NCI-H1417 (cell line): ENCODE results near the gene NPM1.
A peak's percentile ranks its signal among the peaks of the same experiment; 100 is the strongest.
"Not testable (repeated sequence)": the region's sequence is repeated elsewhere in the genome, so short reads cannot be mapped to it uniquely, and the experiment has no call there.

ENCODE experiments used
- DNase-seq, 3 experiments: peaks; one replicate each; lab custom pipeline; 2025; lab: John Stamatoyannopoulos, UW

NPM1 gene

GRCh38 chr5:171387345-171387969 lies at the start of gene NPM1:
Gene NPM1, plus strand, starts transcription at chr5:171387849. Its CDS starts 100 bp downstream, at chr5:171387949.
- DNase-seq: peak; percentile 93 to 98 (median 97)

- no peak for DNase-seq
Observed at GRCh38 chr5:171340042-171340441, 47.6 kb upstream of the NPM1 start.

DNA sequence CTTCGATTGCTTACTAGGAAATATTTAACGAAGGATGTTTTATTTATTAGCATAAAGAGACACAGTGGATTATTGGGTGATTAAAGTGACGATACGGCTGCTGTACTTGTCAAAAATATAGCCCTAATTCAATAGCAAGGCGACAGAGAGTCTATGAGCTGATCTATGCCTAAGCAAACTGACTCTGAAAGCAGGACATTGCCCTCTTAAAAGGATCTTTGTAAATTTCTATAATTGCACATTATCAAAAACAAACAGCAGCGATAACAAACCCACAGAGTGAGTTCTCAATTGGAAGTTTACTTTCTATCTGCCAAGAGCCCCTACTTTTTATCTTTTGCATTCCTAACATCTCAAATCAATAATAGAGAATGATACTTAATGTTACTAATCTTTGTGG lies 47.2 kb upstream of the NPM1 start:
- peak in 1 of 3 experiments; percentile 43 for DNase-seq

- DNase-seq: peak; percentile 21 to 71 (median 62)
Observed at GRCh38 chr5:171342362-171343111, 45.1 kb upstream of the NPM1 start.

- no peak for DNase-seq
Observed at GRCh38 chr5:171344936-171345608, 42.6 kb upstream of the NPM1 start.

- DNase-seq: no peak
Observed at GRCh38 chr5:171351536-171352073, 36.0 kb upstream of the NPM1 start.

- DNase-seq: no peak
Observed at GRCh38 chr5:171355302-171355724, 32.3 kb upstream of the NPM1 start.

- no peak for DNase-seq
Observed at GRCh38 chr5:171357843-171358242, 29.8 kb upstream of the NPM1 start.

DNA sequence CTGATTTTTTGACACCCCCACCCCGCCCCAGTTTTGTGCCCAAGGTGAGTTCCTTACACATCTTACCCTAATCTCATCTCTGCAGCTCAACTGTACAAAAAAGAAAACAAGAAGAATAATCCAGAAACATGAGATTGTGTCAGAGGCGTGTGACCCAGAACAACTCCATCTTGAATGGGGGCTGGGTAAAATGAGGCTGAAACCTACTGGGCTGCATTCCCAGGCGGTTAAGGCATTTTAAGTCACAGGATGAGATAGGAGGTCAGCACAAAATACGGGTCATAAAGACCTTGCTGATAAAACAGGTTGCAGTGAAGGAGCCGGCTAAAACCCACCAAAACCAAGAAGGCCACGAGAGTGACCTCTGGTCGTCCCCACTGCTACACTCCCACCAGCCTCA lies 26.5 kb upstream of the NPM1 start:
- not testable (repeated sequence) for DNase-seq

DNA sequence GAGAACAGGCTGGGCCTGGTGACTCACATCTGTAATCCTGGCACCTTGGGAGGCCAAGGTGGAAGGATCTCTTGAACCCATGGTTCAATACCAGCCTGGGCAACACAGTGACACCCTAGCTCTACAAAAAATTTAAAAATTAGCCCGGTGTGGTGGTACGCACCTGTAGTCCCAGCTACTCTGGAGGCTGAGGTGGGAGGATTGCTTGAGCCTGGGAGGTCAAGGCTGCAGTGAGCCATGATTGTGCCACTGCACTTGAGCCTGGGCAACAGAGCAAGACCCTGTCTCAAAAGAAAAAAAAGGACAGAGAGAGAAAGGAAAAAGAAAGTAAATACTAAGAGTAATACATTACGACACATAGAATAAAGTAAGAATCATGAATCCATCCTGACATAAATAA lies 24.4 kb upstream of the NPM1 start:
- not testable (repeated sequence) for DNase-seq

DNA sequence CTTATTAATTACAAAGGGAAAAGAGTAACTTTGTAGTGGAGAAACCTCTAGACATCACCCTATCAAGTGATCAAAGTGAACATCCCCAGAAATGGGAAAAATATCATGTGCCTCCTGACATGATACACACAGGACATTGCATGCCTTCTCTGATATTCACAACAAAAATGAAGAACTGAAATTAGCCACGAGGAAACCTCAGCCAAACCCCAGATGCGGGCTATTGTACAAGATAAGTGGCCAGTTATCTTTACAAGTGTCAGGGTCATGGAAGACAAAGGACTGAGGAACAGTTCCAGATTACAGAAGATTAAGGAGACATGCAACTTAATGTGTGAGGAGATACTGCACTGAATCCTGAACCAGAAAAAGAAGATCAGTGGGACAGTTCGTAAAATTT lies 23.8 kb upstream of the NPM1 start:
- DNase-seq: no peak

DNA sequence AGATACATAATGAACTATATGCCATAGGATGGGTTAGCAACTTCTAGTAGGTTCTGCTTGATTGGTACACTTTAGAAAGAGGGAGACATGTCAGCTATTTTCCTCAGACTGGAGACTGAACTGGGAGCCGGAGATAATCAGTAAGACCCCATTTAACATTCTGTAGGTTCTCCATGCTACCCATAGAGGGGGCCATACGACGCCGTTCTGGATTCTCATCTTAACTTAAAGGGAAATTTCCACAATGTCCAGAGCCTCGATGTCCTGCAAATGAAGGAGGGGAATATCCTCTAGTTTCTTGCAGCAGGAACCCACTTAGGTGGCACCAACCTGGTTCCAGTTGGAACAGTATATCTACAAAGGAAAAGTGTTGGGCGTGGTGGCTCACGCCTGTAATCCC lies 22.3 kb upstream of the NPM1 start:
- DNase-seq: no peak

GRCh38 chr5:171366645-171367044 lies 21.0 kb upstream of the NPM1 start:
- DNase-seq: no peak

- no peak for DNase-seq
Observed at GRCh38 chr5:171367424-171368370, 20.0 kb upstream of the NPM1 start.

- DNase-seq: no peak
Observed at GRCh38 chr5:171369056-171369455, 18.6 kb upstream of the NPM1 start.

- no peak for DNase-seq
Observed at GRCh38 chr5:171369898-171370297, 17.8 kb upstream of the NPM1 start.

DNA sequence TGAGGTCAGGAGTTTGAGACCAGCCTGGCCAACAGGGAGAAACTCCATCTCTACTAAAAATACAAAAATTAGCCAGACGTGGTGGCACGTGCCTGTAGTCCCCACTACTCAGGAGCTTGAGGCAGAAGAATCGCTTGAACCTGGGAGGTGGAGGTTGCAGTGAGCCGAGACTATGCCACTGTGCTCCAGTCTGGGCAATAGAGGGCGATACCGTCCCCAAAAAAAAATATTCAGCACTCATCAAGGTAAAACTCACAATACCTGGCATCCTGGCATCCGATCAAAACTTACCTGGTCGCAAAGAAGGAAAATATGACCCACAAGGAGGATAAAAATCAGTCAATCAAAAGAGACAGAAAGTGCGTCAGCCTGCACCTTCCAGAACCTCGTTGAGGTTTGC lies 16.8 kb upstream of the NPM1 start:
- DNase-seq: not testable (repeated sequence)

DNA sequence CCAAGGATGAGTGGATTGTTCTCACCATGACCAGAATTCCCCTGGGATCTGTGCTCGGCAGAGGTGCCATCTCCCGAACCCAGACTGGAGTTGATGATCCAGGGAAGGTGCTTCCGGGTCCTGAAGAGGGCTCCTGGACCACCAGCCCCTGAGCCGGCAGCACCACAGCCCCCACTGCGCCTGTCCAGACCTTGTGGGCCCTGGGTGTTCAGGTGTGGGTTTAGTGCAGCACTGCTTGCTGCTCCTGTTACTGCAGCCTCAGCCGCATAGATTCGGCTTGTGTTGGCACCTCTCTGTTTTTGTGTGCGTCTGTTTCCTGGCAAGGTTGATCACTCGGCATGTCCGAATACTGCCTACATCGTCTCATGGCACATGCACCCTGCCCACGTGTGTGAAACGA lies 16.3 kb upstream of the NPM1 start:
- DNase-seq: no peak

DNA sequence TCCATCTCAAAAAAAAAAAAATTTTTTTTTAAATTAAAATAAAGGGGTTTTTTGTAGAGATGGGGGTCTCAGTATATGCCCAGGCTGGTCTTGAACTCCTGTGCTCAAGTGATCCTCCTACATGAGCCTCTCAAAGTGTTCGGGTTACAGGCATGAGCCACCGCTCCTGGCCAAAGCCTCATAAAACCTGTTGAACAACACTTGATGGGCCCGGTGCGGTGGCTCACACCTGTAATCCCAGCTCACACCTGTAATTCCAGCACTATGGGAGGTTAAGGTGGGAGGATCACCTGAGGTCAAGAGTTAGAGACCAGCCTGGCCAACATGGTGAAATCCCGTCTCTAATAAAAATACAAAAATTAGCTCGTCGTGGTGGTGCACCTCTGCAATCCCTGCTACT lies 7.7 kb upstream of the NPM1 start:
- no peak for DNase-seq

- not testable (repeated sequence) for DNase-seq
Observed at GRCh38 chr5:171384416-171384815, 3.2 kb upstream of the NPM1 start.

DNA sequence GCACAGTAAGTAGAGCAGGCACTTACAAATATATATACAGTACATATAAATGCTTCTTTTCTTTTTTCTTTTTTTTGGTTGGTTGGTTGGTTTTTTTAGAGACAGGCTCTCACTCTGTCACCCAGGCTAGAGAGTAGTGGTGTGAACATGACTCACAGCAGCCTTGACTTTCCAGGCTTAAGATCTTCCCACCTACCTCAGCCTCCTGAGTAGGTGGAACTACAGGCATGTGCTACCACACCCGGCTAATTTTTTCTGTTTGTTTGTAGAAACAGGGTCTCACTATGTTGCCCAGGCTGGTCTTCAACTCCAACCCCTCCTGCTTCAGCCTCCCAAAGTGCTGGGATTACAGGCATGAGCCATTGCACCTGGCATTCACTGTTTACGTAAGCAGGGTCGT lies 2.6 kb upstream of the NPM1 start:
- DNase-seq: not testable (repeated sequence)
